HepG2 (cell line): ENCODE data around the gene LRP5. TPM values are rescaled to one million over a fixed set of nuclear protein-coding genes. Genes with fewer than 3 reads are reported as not detected.

ENCODE experiments used
- ATAD3A ChIP-seq: sonication (generic); formaldehyde crosslinking; IDR thresholded peaks from 2 replicates; pipeline ENCODE4 v1.4.0; 2020; ENCODE audit warnings: missing genetic modification reagents
- CHCHD3 ChIP-seq: sonication (generic); formaldehyde crosslinking; IDR thresholded peaks from 2 replicates; pipeline ENCODE4 v1.8.0; 2022; ENCODE audit warnings: mild to moderate bottlenecking, missing genetic modification reagents, moderate library complexity
- GATAD1 ChIP-seq: IDR thresholded peaks from 2 replicates; pipeline ENCODE4 v1.6.1; 2016; ENCODE audit warnings: missing genetic modification reagents, missing compliant biosample characterization
- HMG20A ChIP-seq: IDR thresholded peaks from 2 replicates; pipeline ENCODE4 v1.6.1; 2016; ENCODE audit warnings: borderline replicate concordance
- HOXA3 ChIP-seq: sonication (generic); formaldehyde crosslinking; IDR thresholded peaks from 2 replicates; pipeline ENCODE4 v1.5.0; 2020; ENCODE audit warnings: missing genetic modification reagents
- MEIS1 ChIP-seq: sonication (generic); formaldehyde crosslinking; IDR thresholded peaks from 2 replicates; pipeline ENCODE4 v1.9.0; 2021; ENCODE audit warnings: mild to moderate bottlenecking, missing genetic modification reagents, moderate library complexity, borderline replicate concordance
- ONECUT2 ChIP-seq: sonication (generic); formaldehyde crosslinking; IDR thresholded peaks from 2 replicates; pipeline ENCODE4 v1.4.0; 2020; ENCODE audit warnings: missing genetic modification reagents
- PAF1 ChIP-seq: IDR thresholded peaks from 2 replicates; pipeline ENCODE4 v1.6.1; 2016; ENCODE audit warnings: missing genetic modification reagents, missing compliant biosample characterization
- PAXIP1 ChIP-seq: sonication (generic); formaldehyde crosslinking; conservative IDR thresholded peaks from 2 replicates; pipeline ENCODE4 v1.4.0; 2020; ENCODE audit warnings: mild to moderate bottlenecking, missing genetic modification reagents, moderate library complexity
- PHB2 ChIP-seq: fragments of 450-650 bp; IDR thresholded peaks from 2 replicates; pipeline ENCODE4 v1.6.1; 2018; ENCODE audit not compliant: partially characterized antibody
- POGK ChIP-seq: sonication (generic); formaldehyde crosslinking; conservative IDR thresholded peaks from 2 replicates; pipeline ENCODE4 v1.8.0; 2022; ENCODE audit warnings: mild to moderate bottlenecking, moderate library complexity, missing genetic modification reagents
- PPARG ChIP-seq: conservative IDR thresholded peaks from 2 replicates; pipeline ENCODE4 v1.6.1; 2016; ENCODE audit warnings: missing biosample characterization, missing genetic modification reagents
- PREB ChIP-seq: sonication (generic); formaldehyde crosslinking; IDR thresholded peaks from 2 replicates; pipeline ENCODE4 v1.4.0; 2020; ENCODE audit warnings: missing genetic modification reagents
- SCMH1 ChIP-seq: sonication (generic); formaldehyde crosslinking; IDR thresholded peaks from 2 replicates; pipeline ENCODE4 v1.9.0; 2021; ENCODE audit warnings: missing genetic modification reagents, mild to moderate bottlenecking, borderline replicate concordance
- SOX13 ChIP-seq, 3 experiments: fragments of 450-650 bp in 1 of 3; sonication (generic) in 1 of 3; formaldehyde crosslinking in 1 of 3; IDR thresholded peaks in 2 of 3; conservative IDR thresholded peaks in 1 of 3; 2 replicates each; pipeline versions ENCODE4 v1.5.0 to v1.6.1; 2016 to 2020; ENCODE audit warnings: antibody characterized with exemption in 1 of 3, mild to moderate bottlenecking in 1 of 3, missing compliant biosample characterization in 1 of 3, missing genetic modification reagents in 1 of 3, moderate library complexity in 1 of 3
- SPEN ChIP-seq: sonication (generic); formaldehyde crosslinking; IDR thresholded peaks from 2 replicates; pipeline ENCODE4 v1.5.1; 2020; ENCODE audit warnings: low read depth, mild to moderate bottlenecking, missing genetic modification reagents
- U2AF2 ChIP-seq: fragments of 200-400 bp; formaldehyde crosslinking; IDR thresholded peaks from 2 replicates; pipeline ENCODE4 v1.6.1; 2017; ENCODE audit warnings: low read depth, mild to moderate bottlenecking, low read length
- ZNF205 ChIP-seq: IDR thresholded peaks from 2 replicates; pipeline ENCODE4 v1.6.1; 2018; ENCODE audit warnings: missing biosample characterization, missing genetic modification reagents
- ZNF235 ChIP-seq: sonication (generic); formaldehyde crosslinking; IDR thresholded peaks from 2 replicates; pipeline ENCODE4 v1.8.1; 2023; ENCODE audit warnings: mild to moderate bottlenecking, missing genetic modification reagents, borderline replicate concordance
- ZNF30 ChIP-seq: sonication (generic); formaldehyde crosslinking; IDR thresholded peaks from 2 replicates; pipeline ENCODE4 v1.5.0; 2020; ENCODE audit warnings: mild to moderate bottlenecking, missing genetic modification reagents
- ZNF737 ChIP-seq: sonication (generic); formaldehyde crosslinking; IDR thresholded peaks from 2 replicates; pipeline ENCODE4 v1.5.0; 2020; ENCODE audit warnings: missing genetic modification reagents, mild to moderate bottlenecking, borderline replicate concordance
- ZNF775 ChIP-seq: sonication (generic); formaldehyde crosslinking; IDR thresholded peaks from 2 replicates; pipeline ENCODE4 v1.4.0; 2020; ENCODE audit warnings: missing genetic modification reagents, mild to moderate bottlenecking, moderate library complexity, borderline replicate concordance
- ZSCAN30 ChIP-seq: sonication (generic); formaldehyde crosslinking; IDR thresholded peaks from 2 replicates; pipeline ENCODE4 v1.5.0; 2020; ENCODE audit warnings: mild to moderate bottlenecking, missing genetic modification reagents
- ZSCAN9 ChIP-seq: IDR thresholded peaks from 2 replicates; pipeline ENCODE4 v1.6.1; 2016; ENCODE audit warnings: borderline replicate concordance
- polyA plus RNA-seq, 8 experiments: library from polyadenylated mRNA; depleted of rRNA in 3 of 8; stranded (reverse) in 7 of 8; unstranded in 1 of 8; fragments of >200 nt; fragmentation: Illumina TruSeq in 4 of 8; extraction: Trizol in 4 of 8; gene quantifications; 2 replicates each; pipeline versions ENCODE4 v1.2.1 to v1.2.3, GENCODE V29; 2011 to 2016; ENCODE audit warnings: low read depth in 4 of 8, missing spikeins in 1 of 8, mixed read lengths in 1 of 8; ENCODE audit not compliant: insufficient read depth in 1 of 8
- total RNA-seq, 5 experiments: library from RNA; depleted of rRNA; stranded (reverse); fragments of >200 nt; fragmentation: Illumina TruSeq; extraction: Trizol; gene quantifications; 2 replicates each; pipeline ENCODE4 v1.2.3, GENCODE V29; 2016; ENCODE audit warnings: low read depth in 1 of 5
- TF ChIP-seq, protein P1 (sequence below): IDR thresholded peaks from 2 replicates; pipeline ENCODE4 v1.6.1; 2012; ENCODE audit warnings: inconsistent platforms

The LRP5 gene
- total and polyA plus RNA-seq, 2 of the 13 experiments (the other 11 are each of a cell fraction or from before 2014, with no cell fraction given), result 40.4 to 64.0 TPM

DNA sequence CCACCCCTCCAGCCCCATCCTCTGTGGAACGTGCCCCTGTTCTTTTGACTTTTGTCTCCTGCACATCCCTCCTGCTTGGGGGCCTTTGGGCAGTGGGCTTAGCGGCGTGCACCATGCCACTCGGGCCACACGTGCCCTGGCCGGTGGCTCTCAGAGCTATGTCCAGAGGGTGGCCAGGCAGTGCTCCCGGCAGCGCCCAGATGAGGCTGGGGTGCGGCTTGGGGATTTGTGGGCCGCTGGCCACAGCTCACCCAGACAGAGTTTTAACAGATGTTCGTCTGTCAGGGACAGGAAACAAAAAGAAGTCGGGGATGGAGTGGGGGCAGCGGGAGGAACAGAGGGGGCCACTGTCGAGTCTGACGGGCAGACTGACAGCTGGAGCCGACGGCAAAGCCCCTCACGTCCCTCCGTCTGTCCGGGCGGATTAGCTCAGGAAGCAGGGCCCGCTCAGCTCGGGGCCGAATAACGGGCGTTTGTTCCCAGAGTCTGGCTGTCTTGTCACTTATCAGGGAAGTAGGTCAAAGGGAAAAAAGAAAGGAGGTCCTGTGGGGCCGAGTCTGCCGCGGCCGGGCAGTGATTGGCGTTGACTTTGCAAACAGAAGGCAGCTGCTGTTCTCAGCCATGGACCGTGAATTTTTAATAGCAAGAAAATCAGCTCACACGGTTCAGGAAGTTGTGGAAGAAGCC, 61.6 kb downstream of the LRP5 start (continued):
- TF ChIP-seq ZNF235 (CRISPR knock-in tag), result no peak
- no peak for TF ChIP-seq ZNF737 (CRISPR knock-in tag)
- no peak for TF ChIP-seq ZNF30 (CRISPR knock-in tag)
- peak; percentile 99 for TF ChIP-seq PPARG (CRISPR knock-in tag)
- TF ChIP-seq ONECUT2 (CRISPR knock-in tag), result no peak
- TF ChIP-seq POGK, result no peak
- TF ChIP-seq HMG20A (CRISPR knock-in tag), result no peak; the same call in 1 of the 2 replicates
- no peak for TF ChIP-seq ZNF775 (CRISPR knock-in tag)
- no peak for TF ChIP-seq SCMH1 (CRISPR knock-in tag)
- no peak for TF ChIP-seq ATAD3A (CRISPR knock-in tag)
- TF ChIP-seq MEIS1 (CRISPR knock-in tag), result 0 out of 2 replicates have a peak, but pooled peaks have one; percentile 18
- TF ChIP-seq ZNF205 (CRISPR knock-in tag), result no peak; the same call in 1 of the 2 replicates
- TF ChIP-seq ZSCAN30 (CRISPR knock-in tag), result no peak
- peak; percentile 22; the same call in 1 of the 2 replicates for TF ChIP-seq HOXA3
- no peak for TF ChIP-seq GATAD1 (CRISPR knock-in tag)
- no peak for TF ChIP-seq PAF1
- TF ChIP-seq ZSCAN9, result no peak
- TF ChIP-seq SPEN, result no peak
- TF ChIP-seq, protein P1, sequence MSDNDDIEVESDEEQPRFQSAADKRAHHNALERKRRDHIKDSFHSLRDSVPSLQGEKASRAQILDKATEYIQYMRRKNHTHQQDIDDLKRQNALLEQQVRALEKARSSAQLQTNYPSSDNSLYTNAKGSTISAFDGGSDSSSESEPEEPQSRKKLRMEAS, result 0 out of 2 replicates have a peak, but pooled peaks have one; percentile 10
- TF ChIP-seq CHCHD3 (CRISPR knock-in tag), result no peak
- no peak for TF ChIP-seq PHB2
- TF ChIP-seq PREB (CRISPR knock-in tag), result no peak
- TF ChIP-seq PAXIP1, result peak; percentile 63
- TF ChIP-seq U2AF2, result no peak
- TF ChIP-seq SOX13 (IDR thresholded peaks at IDR 0.05), result no peak
- TF ChIP-seq SOX13 (CRISPR knock-in tag; conservative IDR thresholded peaks at IDR 0.05 in 1 of 2, IDR thresholded peaks at IDR 0.05 in 1 of 2), result peak in 1 of 2 experiments; percentile 49; a peak in 1 of 4 replicates
